HG03565 (cell line): ENCODE results near the gene MRPL40.
A peak's percentile ranks its signal among the peaks of the same experiment; 100 is the strongest.
"Not testable (repeated sequence)": the region's sequence is repeated elsewhere in the genome, so short reads cannot be mapped to it uniquely, and the experiment has no call there.

Experiments used
- ATAC-seq: cut with Tn5 transposase; IDR thresholded peaks from one replicate; pipeline ENCODE4 v1.9.1; 2021; ENCODE audit warnings: mild to moderate bottlenecking, moderate library complexity; ENCODE audit not compliant: unreplicated experiment

Gene MRPL40

DNA sequence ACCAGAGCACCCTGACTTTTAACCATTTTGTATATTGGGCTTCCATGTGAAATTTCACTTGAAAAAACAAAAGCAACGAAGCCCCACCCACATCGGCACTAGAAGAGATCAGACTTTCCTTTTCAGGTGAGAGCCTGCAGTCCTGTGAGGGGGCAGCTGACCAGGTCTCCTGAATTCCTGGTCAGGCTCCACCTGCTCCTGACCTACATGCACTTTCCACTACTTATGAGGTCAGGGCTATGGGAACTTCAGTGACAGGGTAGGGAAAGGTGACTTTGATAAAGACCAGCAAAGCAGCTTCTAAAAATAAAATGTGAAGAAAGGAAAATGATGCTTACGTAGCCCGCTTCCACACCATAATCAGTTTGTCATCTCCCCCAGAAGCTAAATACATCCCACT lies 25.5 kb upstream of the MRPL40 start:
- ATAC-seq = no peak

DNA sequence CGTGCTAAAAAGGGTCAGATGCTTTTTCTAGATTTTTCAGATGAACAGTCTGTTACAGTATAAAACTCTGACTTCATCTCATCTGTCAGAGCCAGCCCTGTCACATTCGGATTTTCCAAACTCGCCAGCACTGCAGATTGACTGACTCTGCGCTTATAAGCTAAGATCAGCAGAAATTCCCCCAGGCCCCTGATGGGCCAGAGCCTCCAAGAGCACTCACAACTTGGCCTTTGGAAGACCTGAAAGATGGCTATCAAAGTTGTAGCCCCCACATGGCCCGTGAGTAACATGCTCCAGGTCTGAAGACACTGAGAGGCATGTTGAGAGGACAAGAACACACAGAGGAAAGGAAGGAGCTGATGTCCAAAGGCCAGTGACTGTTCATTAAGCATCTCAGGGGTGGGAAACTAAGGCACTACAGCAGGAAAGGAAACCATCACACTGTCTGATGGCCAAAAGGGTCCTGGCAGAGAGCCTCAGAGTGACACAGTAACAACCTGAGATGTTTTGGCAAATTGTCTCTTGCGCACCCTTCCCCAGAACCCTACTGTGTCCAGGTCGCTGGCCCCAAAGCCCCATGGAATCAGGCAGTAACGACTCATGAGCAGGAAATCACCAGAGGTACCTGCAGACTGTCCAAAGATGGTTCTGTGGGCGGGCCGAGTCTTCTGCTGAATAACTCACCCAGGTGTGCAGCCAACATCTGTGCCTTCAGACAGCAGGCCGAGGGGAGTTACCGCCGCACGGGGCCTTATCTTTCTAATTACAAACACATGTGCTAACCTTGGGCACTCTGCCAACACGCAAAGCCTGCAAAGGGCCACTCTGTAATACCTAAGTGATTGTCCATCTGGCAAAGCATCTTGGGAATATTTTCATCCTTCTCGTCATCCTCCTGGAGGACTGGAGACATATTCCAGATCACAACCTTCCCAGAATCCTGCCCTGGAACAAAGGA lies 24.4 kb upstream of the MRPL40 start:
- ATAC-seq = no peak

DNA sequence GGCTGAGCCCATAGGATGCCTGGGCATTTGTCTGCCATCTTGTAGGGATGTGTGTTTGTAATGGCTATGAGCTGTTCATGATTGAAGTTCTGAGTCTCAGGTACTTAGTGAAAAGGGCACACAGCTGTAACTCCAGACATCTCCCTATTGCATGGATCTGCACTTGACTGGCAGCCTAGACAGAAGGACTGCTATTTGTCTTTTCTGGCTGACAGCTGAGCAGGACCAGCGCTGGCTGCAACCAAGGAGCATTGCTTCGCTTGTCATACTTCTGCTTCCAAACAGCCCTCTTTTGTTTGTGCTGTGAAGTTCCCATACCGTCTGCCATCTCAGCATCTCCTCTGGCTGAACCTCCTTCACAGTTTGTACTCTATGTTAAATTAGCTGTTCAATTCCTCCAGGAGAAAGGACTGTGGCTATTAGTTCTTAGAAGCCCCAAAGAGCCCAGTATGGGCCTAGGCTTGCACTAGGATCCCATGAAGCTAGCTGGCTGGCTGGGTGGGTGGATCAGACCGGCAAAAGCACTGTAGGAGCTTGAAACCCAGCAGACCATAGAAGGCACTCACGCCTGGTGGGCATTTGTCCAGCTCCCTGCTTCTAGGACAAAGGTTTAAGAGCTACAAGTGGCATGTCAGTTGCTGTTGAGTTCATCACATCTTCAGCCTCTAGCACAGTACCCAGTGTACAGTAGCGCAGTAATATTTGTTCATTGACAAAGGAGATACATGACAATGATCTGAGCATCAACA lies 21.2 kb upstream of the MRPL40 start:
- ATAC-seq = no peak

DNA sequence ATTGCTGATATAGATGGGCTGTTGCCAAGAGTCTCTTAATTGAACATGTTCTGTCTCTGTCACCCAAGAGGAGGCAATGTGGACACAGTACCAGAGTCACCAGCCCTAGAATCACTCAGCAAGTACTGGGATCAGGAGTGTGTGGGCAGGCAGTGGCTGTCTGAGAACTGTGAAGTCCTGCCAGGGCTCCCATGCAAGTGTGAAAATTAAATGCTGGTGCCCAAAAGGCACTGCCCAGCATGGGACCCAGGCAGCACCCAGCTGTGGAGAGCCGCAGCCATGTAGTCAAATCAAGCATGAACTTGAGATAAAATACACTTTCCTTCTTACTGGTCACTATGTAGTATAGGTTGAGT lies 20.7 kb upstream of the MRPL40 start:
- no peak for ATAC-seq

DNA sequence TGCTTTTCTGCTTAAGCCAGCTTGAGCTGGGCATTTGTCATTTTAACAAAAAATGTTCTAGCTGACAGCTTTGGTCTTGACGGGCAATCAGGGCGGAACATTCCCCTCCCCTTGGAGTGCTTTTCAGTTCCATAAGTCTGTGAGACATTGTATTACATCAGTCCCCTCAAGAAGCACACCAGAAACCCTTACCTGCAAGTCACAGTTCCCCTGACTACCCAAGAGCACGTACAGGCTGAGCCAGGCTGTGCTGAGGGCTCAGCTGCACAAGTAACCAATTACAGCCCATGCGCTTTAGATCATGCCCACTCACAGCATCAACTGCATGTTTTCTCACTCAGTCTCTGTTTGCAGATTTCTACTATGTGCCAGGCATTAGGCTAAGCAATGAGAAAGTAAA lies 19.9 kb upstream of the MRPL40 start:
- ATAC-seq = no peak

DNA sequence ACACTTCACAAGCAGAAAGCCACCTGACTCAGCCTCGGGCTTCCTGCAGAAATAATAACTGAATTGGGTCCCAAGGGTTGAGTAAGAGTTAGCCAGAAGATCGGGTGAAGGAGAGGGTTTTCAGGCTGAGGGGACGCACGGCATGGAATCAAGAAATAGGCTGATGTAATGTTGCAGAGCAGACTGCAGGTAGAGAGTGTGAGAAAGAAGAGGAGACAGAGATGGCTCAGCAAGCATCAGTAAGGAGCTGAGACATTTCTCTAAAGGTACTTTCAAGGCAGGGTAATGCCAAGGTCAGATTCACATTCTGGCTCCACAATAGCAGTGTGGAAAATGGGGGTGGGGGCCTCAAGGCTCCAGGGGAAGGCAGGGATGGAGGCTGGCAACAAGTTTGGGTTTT lies 19.4 kb upstream of the MRPL40 start:
- ATAC-seq = no peak

DNA sequence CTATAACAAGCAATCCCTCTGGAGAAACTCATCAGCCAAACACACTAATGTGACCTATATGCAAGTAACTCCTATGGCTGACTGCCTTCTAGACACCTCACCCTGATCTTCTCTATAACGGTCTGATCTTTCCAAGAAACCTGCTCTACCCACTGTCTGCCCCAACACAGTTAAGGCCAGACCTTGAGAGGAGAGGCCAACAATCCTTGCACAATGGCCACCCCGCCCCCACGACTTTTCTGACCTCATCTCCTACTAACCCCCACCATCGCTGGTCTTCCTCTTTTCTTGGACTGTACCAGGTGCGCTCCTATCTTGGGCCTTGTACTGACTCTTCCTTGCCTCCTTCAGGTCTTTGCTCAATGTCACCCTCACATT lies 13.3 kb upstream of the MRPL40 start:
- no peak for ATAC-seq

DNA sequence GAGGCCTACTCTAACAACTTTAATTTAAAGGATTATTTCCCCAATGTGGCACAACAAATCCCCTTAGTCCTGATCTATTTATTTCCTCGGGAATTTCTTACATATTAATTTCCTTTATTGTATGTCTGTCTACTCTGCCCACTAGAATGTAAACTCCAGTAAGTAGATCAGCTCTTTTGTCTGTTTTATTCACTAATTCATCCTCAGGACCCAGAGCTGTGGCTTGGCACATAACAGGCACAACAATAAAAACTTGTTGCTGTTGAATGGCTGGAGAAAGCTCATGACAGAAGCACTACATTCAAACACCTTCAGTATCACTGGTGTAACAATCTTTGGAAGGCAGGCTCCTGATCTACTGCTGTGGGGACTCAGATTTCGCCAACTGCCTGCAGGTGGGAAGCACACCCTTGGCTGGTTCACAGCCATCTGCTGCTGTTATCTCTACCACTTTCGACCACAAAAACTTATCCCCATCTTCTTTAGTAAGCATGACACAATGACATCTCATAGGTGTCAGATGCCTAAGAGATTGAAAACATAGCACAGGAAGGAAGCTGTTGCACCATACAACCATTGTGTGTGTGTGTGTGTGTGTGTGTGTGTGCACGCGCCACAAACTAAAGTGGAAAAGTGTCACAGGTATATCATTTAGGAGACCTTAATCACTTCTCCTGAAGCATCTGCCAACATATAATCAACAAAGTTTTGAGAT lies 12.7 kb upstream of the MRPL40 start:
- ATAC-seq = peak; percentile 70

DNA sequence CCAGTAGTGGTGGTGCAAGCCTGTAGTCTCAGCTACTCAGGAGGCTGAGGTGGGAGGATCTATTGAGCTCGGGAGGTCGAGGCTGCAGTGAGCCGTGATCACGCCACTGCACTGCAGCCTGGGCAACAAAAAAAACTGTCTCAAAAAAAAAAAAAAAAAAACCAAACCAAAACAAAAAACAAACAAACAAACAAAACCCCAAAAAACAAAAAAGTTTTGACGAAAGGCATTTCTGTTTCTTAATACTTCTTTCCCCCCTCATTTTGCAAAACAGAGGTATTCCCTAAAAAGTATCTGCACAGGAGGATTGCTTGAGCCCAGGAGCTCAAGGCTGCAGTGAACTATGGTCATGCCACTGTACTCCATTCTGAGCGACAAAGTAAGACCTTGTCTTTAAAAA lies 12.0 kb upstream of the MRPL40 start:
- no peak for ATAC-seq

DNA sequence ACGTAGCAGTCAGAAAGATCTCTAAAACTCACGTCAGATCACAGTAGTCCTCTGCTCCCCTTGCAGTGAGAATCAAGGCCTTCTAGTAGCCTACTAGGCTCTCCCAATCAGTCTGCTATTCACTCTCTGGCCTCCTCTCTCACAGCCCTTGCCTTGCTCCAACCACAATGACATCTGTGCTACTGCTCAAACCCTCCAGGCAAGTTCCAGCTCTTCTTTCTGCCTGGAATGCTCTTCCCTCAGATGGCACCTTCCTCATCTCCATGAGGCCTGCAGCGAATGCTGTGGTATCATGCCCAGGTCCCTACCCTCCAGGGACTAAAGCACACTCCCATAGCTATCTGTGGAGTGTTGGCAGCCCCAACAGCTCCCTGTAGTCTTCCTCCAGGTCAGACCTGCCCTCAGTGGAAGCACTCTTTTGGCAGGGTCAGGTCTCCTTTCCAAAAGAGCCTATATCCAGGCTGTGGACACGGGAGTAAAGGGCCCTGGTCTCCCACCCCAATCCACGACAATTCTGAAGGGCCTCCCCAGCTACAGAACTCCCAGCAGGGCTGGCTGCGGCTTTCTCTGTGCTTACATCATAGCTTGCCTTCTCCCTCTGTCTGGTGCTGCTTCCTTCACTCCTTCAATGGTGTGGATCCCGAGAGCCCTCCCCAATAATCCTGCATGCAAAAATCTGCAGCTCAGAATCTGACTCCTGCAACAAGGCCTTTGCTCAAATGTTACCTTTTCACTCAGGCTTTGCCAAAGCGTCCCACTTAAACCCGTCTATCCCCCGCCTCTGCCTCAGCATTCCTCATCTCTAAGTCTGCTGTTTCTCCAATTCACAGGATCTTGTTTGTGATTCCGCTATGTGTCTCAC lies 9.7 kb upstream of the MRPL40 start:
- ATAC-seq = no peak

DNA sequence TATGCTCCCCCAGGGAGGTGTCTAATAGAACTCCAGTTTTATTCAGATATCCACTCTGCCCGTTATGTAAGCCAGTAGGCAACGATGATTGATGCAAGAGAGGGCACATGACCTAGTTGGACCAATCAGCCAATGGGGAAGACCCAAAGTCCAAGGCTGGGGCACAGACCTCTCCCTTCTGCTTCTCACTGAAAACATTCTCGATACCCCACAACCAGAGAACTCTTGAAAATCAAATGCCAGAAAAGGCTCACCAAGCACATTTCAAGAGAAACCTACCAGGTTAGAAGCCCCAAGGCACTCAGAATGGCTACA lies 8.2 kb upstream of the MRPL40 start:
- no peak for ATAC-seq

DNA sequence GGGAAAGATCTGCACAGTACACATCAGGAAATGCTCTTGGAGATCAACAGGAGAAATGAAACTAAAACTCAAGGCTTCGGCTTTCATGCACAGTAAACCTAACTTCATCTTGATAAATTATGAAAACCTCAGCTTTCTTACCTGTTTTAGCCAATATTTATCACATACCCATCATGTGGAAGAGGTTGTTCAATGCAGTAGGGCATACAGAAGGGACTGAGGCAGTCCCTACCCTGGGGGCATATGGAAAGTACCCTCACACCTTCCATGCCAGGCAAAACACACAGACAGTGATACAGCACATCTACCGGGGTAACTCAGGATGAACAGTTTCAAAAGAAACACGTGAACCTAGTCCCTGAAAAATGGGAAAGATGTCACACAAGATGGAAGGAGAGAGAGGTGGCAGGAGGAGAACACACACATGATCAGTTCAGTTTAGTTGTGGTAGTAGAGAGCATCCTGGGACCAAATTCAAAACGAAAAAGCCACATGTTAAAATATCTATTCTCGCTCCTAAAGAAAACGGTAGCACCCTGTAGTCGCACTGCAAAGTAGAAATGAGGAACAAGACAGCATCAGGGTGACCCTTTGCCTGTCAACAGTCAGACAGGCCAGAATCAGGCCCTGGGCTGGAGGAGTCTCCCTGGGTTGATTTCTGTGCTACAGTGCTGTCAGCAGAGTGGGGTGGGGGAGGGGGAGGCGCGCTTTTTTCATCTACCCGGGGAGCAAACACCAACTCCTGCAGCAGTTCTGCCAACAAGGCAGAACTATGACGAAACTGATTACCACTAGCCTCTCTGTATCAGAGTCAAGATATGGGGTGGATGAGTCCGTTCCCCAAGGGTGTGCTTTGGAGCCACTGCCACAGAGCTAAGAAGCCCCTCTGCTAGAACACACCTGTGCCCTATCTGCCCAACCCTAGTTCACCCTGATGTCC lies 2.1 kb upstream of the MRPL40 start:
- ATAC-seq = no peak

DNA sequence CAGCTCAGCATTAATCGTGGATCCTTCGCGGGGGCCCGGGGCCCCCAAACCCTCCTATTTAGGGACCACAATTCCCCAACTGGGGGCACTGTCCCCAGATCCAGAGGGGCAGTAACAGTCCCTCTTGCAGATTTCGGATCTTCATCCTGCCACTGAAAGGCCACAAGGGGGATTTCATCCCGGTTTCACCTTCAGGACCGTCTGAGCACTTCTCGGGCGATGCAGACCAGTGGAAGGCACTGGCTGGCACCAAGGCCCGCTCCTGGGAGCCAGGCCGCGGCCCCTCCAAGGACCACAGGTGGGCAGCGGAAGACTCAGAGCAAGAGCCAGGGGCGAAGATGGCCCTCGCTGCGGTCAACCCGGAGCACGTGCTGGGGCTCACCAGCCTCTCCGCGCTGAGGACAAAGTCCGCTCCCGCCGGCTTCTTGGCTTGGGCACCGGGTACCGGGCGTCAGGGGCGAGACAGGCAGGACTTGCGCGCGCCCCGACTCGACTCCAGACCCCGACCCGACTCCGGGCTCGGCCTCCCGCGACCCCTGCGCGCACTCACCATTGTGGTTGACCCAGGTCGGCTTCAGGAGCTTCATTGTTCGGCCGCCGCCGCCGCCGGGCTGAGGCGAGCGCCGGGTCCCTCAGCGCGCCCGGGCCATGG lies 1.3 kb upstream of the MRPL40 start:
- ATAC-seq = no peak

DNA sequence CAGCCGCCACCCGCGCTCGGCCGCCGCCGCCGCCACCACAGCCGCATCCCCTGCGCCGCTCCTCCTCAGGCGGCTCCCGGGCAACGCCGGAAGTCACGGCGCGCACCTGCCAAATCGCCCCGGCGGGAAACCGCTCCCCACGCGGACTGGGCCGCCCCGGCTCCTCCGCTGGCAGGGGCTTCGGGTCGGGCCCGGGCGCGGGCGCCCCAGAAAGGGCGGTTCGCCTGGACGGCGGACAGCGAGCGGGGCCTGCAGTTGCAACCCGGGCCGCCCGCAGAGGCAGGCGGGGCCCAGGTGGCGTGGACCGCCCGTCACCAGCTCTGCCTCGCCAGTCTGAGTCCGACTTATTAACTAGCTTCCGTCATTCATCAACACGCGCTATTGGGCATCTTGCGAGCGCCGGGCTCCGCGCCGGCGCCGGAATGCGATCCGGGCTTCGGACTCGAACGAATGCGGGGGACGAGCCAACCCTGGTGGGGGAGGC lies 654 bp upstream of the MRPL40 start, which contains the start of gene HIRA:
TSS of gene HIRA (minus strand) at position 85 of the 484 bp plus-strand sequence. CDS start 257 bp downstream, outside the sequence.
- ATAC-seq = peak; percentile 41

DNA sequence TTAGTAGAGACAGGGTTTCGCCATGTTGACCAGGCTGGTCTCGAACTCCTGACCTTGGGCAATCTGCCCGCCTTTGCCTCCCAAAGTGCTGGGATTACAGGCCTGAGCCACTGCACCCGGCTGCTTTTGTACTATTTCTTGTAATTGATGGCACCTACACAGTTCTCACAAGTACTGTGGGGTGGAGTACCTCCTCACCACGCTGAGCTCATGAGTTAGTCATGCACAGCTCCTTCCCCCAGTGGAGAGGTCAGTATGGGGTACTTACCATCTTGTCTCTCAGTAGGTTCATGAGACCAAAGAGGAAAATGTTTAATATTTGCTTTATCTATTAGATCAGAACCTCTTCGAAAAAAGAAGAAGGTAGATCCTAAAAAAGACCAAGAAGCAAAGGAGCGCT lies 2.1 kb downstream of the MRPL40 start:
- ATAC-seq = no peak

DNA sequence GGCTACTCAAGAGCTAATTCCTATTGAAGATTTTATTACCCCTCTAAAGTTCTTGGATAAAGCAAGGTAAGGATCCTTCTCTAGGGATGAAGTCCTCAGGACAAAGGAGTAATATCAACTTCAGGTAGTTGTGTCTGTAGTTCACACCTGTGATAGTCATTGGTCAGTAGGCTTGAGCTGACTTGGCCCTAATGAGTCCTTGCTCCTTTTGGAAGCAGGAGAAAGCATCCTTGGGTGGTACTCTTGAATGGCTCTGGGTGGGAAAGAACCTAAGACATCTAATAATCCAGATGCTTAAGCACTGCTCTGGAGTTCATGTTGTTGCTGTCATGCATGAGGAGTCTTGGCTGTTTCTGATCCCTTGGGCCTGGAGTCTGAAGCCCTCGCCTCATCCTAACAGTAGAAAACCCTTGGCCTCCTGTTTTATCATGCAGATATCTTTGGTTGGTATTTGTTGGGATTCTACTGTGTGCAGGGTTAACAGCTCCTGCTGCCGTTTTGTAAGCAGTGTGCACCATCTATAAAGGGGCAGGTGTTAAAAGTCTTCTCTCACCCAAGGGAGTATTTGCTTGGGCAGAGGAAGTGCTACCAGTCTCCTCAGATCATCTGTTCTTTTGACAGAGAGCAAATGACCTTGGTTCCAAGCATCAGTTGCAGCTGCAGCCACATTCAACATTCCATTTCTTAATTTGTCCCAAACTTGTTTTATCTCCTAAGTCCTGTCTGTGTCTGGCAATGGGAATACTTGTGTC lies 2.7 kb downstream of the MRPL40 start:
- no peak for ATAC-seq

DNA sequence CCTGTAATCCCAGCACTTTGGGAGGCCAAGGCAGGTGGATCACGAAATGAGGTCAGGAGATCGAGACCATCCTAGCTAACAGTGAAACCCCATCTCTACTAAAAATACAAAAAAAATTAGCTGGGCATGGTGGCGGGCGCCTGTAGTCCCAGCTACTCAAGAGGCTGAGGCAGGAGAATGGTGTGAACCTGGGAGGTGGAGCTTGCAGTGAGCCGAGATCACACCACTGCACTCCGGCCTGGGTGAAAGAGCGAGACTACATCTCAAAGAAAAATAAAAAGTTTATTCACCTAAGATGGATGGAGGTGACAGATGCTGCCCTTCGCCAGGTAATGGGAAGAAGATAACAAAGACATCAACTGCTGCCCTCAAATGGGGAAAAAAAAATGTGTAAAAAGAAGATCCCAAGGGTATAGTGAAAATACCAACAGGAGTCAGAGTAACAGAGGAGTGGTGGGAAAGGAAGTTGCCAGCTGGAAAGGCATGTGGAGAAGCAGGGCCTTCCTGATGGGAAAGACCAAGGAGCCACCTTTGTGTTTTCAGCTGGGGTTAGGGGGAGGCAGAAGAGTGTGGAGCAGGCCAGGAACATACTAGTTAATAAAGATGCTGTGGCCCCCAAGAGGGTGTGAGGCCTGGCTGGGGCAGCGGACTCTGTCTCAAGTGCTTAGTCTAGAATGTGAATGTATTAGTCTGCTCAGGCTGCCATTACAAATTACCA lies 4.3 kb downstream of the MRPL40 start:
- not testable (repeated sequence) for ATAC-seq

DNA sequence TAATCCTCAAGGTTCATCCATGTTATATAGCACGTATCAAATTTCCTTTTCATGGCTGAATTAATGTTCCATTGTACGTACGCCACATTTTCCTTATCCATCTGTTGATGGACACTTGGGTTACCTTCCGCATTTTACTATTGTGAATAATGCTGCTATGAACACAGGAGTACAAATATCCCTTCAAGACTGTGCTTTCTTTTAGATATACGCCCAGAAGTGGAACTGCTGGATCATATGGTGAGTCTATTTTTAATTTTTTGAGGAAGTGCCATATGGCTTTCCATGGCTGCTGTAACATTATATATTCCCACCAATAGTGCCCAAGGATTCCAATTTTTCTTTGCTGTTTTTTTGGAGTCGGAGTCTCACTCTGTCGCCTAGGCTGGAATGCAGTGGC lies 6.0 kb downstream of the MRPL40 start:
- ATAC-seq = no peak
